ENCODE measurements around the gene BAX. TPM values are rescaled to one million over a fixed set of nuclear protein-coding genes. Genes with fewer than 3 reads are reported as not detected.

Gene BAX
- total and polyA plus RNA-seq, 2 of the 13 experiments (the other 11 are each of a cell fraction or from before 2014, with no cell fraction given), result 139 to 176 TPM

DNA sequence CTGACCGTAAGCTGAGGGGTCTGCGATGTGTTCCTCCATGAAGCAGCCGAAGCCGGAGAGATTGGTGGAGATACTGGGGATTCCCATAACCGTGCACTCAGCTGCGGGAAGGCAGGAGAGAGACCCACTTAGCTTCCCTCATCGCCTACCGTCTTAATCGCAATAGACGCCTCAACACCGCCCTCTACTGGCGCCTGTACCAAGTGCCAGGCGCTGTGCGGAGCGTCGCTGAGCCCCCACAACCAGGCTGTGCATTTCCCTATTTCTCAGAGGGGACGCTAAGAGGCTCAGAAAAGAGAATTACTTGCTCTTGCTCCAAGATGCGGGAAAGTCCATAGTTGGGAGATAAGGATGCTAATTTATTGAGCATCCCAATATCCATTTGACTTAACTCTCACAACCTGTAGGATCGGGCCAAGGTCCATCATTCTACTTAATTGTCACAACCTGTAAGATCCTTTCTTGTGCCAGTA lies 16.3 kb downstream of the BAX start (continued):
- TF ChIP-seq, protein P1, sequence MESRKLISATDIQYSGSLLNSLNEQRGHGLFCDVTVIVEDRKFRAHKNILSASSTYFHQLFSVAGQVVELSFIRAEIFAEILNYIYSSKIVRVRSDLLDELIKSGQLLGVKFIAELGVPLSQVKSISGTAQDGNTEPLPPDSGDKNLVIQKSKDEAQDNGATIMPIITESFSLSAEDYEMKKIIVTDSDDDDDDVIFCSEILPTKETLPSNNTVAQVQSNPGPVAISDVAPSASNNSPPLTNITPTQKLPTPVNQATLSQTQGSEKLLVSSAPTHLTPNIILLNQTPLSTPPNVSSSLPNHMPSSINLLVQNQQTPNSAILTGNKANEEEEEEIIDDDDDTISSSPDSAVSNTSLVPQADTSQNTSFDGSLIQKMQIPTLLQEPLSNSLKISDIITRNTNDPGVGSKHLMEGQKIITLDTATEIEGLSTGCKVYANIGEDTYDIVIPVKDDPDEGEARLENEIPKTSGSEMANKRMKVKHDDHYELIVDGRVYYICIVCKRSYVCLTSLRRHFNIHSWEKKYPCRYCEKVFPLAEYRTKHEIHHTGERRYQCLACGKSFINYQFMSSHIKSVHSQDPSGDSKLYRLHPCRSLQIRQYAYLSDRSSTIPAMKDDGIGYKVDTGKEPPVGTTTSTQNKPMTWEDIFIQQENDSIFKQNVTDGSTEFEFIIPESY (CRISPR knock-in tag; IDR thresholded peaks at IDR 0.05), result peak; percentile 94
- TF ChIP-seq ZNF30 (CRISPR knock-in tag; IDR thresholded peaks at IDR 0.05) (no peak), RFX1 (IDR thresholded peaks at IDR 0.05) (no peak), ZNF619 (CRISPR knock-in tag; IDR thresholded peaks at IDR 0.05) (no peak), HMG20B (CRISPR knock-in tag; conservative IDR thresholded peaks at IDR 0.05) (no peak), KLF16 (CRISPR knock-in tag; IDR thresholded peaks at IDR 0.05) (peak in 1 of 2 experiments; percentile 26; a peak in 1 of 4 replicates), ZNF317 (CRISPR knock-in tag; IDR thresholded peaks at IDR 0.05) (no peak), RNF2 (conservative IDR thresholded peaks at IDR 0.05; ENCODE audit: low read depth) (no peak), KLF6 (CRISPR knock-in tag; IDR thresholded peaks at IDR 0.05) (no peak), ZNF768 (CRISPR knock-in tag; IDR thresholded peaks at IDR 0.05) (peak; percentile 74; the same call in 1 of the 2 replicates), REL (CRISPR knock-in tag; conservative IDR thresholded peaks at IDR 0.05) (no peak), NAIF1 (CRISPR knock-in tag; IDR thresholded peaks at IDR 0.05; ENCODE audit: borderline replicate concordance) (no peak), ZNF709 (CRISPR knock-in tag; IDR thresholded peaks at IDR 0.05) (no peak), STAG1 (CRISPR knock-in tag; IDR thresholded peaks at IDR 0.05) (peak; percentile 93), ZBTB8A (CRISPR knock-in tag; IDR thresholded peaks at IDR 0.05; ENCODE audit: borderline replicate concordance, low read depth) (no peak), SOX6 (IDR thresholded peaks at IDR 0.05) (no peak), SOX6 (CRISPR knock-in tag; IDR thresholded peaks at IDR 0.05) (0 out of 2 replicates have a peak, but pooled peaks have one; percentile 34), THAP11 (CRISPR knock-in tag; IDR thresholded peaks at IDR 0.05) (peak; percentile 78), ZNF549 (CRISPR knock-in tag; IDR thresholded peaks at IDR 0.05) (no peak), HNRNPL (IDR thresholded peaks at IDR 0.05; ENCODE audit: low read depth, low read length) (no peak), SMC3 (IDR thresholded peaks at IDR 0.05; ENCODE audit: low read length) (peak; percentile 76), ZNF326 (CRISPR knock-in tag; IDR thresholded peaks at IDR 0.05; ENCODE audit: borderline replicate concordance) (no peak)
- TF ChIP-seq, protein P2, sequence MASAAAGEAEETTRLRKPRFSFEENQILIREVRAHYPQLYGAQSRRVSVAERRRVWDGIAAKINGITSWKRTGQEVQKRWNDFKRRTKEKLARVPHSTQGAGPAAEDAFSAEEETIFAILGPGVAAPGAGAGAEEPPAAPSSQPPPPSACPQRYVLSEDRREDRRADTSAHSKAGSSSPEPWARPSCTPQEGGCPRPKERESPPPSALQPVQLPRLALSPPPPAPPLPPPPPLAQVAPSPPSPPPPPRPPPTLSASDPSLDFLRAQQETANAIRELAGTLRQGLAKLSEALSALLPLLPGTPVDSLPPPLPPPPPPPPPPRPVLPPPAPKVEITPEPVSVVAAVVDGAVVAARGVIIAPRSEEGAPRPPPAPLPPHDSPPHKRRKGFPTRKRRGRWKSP (CRISPR knock-in tag; IDR thresholded peaks at IDR 0.05), result no peak
- TF ChIP-seq, protein P3, sequence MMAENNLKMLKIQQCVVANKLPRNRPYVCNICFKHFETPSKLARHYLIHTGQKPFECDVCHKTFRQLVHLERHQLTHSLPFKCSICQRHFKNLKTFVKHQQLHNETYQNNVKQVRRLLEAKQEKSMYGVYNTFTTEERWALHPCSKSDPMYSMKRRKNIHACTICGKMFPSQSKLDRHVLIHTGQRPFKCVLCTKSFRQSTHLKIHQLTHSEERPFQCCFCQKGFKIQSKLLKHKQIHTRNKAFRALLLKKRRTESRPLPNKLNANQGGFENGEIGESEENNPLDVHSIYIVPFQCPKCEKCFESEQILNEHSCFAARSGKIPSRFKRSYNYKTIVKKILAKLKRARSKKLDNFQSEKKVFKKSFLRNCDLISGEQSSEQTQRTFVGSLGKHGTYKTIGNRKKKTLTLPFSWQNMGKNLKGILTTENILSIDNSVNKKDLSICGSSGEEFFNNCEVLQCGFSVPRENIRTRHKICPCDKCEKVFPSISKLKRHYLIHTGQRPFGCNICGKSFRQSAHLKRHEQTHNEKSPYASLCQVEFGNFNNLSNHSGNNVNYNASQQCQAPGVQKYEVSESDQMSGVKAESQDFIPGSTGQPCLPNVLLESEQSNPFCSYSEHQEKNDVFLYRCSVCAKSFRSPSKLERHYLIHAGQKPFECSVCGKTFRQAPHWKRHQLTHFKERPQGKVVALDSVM (CRISPR knock-in tag; IDR thresholded peaks at IDR 0.05), result 0 out of 2 replicates have a peak, but pooled peaks have one; percentile 15
- TF ChIP-seq, protein P4, sequence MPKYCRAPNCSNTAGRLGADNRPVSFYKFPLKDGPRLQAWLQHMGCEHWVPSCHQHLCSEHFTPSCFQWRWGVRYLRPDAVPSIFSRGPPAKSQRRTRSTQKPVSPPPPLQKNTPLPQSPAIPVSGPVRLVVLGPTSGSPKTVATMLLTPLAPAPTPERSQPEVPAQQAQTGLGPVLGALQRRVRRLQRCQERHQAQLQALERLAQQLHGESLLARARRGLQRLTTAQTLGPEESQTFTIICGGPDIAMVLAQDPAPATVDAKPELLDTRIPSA (CRISPR knock-in tag; IDR thresholded peaks at IDR 0.05; ENCODE audit: borderline replicate concordance), result no peak
- TF ChIP-seq, protein P5, sequence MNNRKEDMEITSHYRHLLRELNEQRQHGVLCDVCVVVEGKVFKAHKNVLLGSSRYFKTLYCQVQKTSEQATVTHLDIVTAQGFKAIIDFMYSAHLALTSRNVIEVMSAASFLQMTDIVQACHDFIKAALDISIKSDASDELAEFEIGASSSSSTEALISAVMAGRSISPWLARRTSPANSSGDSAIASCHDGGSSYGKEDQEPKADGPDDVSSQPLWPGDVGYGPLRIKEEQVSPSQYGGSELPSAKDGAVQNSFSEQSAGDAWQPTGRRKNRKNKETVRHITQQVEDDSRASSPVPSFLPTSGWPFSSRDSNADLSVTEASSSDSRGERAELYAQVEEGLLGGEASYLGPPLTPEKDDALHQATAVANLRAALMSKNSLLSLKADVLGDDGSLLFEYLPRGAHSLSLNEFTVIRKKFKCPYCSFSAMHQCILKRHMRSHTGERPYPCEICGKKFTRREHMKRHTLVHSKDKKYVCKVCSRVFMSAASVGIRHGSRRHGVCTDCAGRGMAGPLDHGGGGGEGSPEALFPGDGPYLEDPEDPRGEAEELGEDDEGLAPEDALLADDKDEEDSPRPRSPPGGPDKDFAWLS (CRISPR knock-in tag; IDR thresholded peaks at IDR 0.05; ENCODE audit: borderline replicate concordance), result no peak
